Measurements from ENCODE around the gene MAB21L3. TPM values are rescaled to one million over a fixed set of nuclear protein-coding genes. Genes with fewer than 3 reads are reported as not detected.
"Not testable (repeated sequence)": the region's sequence is repeated elsewhere in the genome, so short reads cannot be mapped to it uniquely, and the experiment has no call there.

The MAB21L3 gene
- total RNA-seq, 1 experiment from 2014 or later: not detected

DNA sequence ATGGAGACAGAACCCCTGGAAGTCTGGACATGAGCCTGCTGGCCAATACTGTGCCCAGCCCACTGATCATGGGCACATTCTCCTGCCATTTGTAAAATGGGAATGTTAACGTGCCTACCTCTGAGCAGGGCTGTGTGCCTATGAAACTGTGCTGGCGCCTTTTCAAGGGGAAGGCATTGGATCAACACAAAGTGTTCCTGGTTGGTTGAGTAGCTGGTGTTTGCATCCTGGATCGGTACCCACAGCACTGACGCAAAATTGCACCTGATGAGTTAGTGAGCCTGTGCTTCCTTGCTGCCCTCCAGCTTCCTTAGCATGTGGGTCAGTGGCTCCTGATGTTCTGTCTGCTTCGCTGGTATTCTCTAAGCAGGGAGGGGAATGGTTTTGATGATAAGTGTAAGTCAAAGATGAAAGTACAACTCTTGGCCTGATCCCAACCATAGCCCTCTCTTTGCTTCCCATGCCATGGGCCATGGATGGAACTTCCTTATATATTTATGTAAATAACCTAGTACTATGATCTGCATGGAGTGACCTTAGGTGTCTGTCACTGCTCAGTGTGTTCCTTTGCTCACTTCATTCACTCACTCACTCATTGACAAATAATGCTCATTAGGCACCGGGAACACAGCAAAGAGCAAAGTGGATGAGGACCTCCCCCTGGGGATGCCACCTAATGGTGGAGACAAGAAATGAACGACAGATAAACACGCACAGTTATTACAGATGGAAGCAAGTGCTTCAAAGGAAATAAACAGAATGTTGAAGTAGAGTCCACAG lies 22.7 kb downstream of the MAB21L3 start:
- Histone ChIP-seq H3K27ac (no peak overlapping the region), H3K36me3 (no peaks in the 10 kb centered on the region), H3K4me3 (no peak overlapping the region), H3K27me3 (replicated peaks) (no peaks in the 10 kb centered on the region), H3K4me1 (replicated peaks) (peaks cover 3% of the 10 kb centered on the region; the same call in 1 of the 2 replicates), H3K9me3 (replicated peaks) (no peaks in the 10 kb centered on the region)
- DNase-seq (ENCODE audit: low read depth in 1 of 2, low spot score in 2 of 2): no peak

GRCh38 chr1:116134476-116134773 lies 23.2 kb downstream of the MAB21L3 start:
- no peak for DNase-seq (ENCODE audit: low read depth in 1 of 2, low spot score in 2 of 2)
- H3K27me3 ChIP-seq (replicated peaks): no peaks in the 10 kb centered on the region
- no peaks in the 10 kb centered on the region for H3K36me3 ChIP-seq

GRCh38 chr1:116138277-116138792 lies 27.1 kb downstream of the MAB21L3 start:
- no peak for DNase-seq (ENCODE audit: low read depth in 1 of 2, low spot score in 2 of 2)
- Histone ChIP-seq H3K4me1 (replicated peaks) (peaks cover 4% of the 10 kb centered on the region; the same call in 1 of the 2 replicates), H3K4me3 (no peak overlapping the region), H3K27me3 (replicated peaks) (no peaks in the 10 kb centered on the region; the same call in 1 of the 2 replicates), H3K36me3 (no peaks in the 10 kb centered on the region), H3K27ac (no peak overlapping the region), H3K9me3 (replicated peaks) (no peaks in the 10 kb centered on the region)

More at GRCh38 chr1:116134476-116134773, 23.2 kb downstream of the MAB21L3 start:
- Histone ChIP-seq H3K27ac (no peak overlapping the region), H3K4me1 (replicated peaks) (peaks cover 4% of the 10 kb centered on the region; the same call in 1 of the 2 replicates), H3K4me3 (no peak overlapping the region), H3K9me3 (replicated peaks) (no peaks in the 10 kb centered on the region)

DNA sequence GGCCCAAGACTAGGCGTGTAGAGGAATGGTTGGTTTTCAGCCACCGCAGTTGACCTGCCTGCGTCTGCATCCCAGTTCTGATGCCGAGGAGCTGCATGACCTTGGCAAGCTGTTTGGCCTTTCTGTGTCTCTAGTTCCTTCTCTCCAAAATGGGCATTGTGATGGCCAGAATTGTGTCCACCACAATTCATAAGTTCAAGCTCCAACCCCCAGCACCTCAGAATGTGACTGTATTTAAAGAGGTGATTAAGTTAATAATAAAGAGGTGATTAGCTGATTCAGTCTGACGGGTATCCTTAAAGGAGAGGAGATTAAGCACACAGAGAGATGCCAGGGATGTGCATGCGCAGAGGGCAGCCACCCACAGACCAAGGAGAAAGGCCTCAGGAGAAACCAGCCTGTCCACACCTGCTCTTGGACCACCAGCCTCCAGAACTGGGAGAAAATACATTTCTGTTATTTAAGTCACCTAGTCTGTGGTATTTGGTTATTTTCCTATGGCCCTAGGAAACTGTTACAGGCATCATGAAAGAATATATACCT lies 28.5 kb downstream of the MAB21L3 start:
- Histone ChIP-seq H3K4me3 (no peak overlapping the region), H3K9me3 (replicated peaks) (no peaks in the 10 kb centered on the region), H3K36me3 (no peaks in the 10 kb centered on the region), H3K27me3 (replicated peaks) (no peaks in the 10 kb centered on the region; the same call in 1 of the 2 replicates), H3K4me1 (replicated peaks) (peaks cover 4% of the 10 kb centered on the region; the same call in 1 of the 2 replicates), H3K27ac (no peak overlapping the region)
- no peak for DNase-seq (ENCODE audit: low read depth in 1 of 2, low spot score in 2 of 2)

- no peak overlapping the region for H3K4me3 ChIP-seq
- DNase-seq (ENCODE audit: low read depth in 1 of 2, low spot score in 2 of 2): no peak
- no peaks in the 10 kb centered on the region for H3K36me3 ChIP-seq
- no peaks in the 10 kb centered on the region for H3K9me3 ChIP-seq (replicated peaks)
- H3K27me3 ChIP-seq (replicated peaks): no peaks in the 10 kb centered on the region; the same call in 1 of the 2 replicates
- no peak overlapping the region for H3K27ac ChIP-seq
- no peaks in the 10 kb centered on the region for H3K4me1 ChIP-seq (replicated peaks)
Observed at GRCh38 chr1:116144151-116144550, 33.0 kb downstream of the MAB21L3 start.

GRCh38 chr1:116146447-116147113 lies 35.4 kb downstream of the MAB21L3 start:
- H3K9me3 ChIP-seq (replicated peaks); H3K36me3 ChIP-seq; H3K27ac ChIP-seq; H3K4me3 ChIP-seq; H3K27me3 ChIP-seq (replicated peaks); DNase-seq (ENCODE audit: low read depth in 1 of 2, low spot score in 2 of 2); H3K4me1 ChIP-seq (replicated peaks): not testable (repeated sequence)

DNA sequence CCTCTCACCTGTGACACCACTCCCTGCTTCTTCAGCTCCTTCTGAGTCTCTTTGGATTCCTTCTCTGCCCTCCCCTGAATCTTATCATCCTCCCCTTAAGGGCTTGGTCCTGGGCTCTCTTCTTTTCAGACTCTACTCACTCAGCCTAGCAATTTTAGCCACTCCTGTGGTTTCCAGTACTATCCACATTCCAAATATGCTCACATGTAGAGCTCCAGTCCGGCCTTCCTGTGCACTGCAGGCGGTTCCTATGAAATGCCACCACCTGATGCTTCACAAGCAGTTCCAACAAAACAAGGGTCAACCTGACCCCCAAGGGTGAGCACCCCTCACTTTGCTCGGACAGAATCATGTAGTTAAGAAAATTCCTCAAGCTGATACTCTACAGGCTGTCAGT lies 35.9 kb downstream of the MAB21L3 start:
- Histone ChIP-seq H3K9me3 (replicated peaks) (no peaks in the 10 kb centered on the region), H3K27ac (no peak overlapping the region), H3K36me3 (no peaks in the 10 kb centered on the region), H3K4me1 (replicated peaks) (peaks cover 5% of the 10 kb centered on the region), H3K27me3 (replicated peaks) (no peaks in the 10 kb centered on the region; the same call in 1 of the 2 replicates), H3K4me3 (no peak overlapping the region)
- DNase-seq (ENCODE audit: low read depth in 1 of 2, low spot score in 2 of 2): no peak

GRCh38 chr1:116147972-116148371 lies 36.8 kb downstream of the MAB21L3 start:
- Histone ChIP-seq H3K4me3 (no peak overlapping the region), H3K9me3 (replicated peaks) (no peaks in the 10 kb centered on the region), H3K27ac (no peak overlapping the region), H3K27me3 (replicated peaks) (no peaks in the 10 kb centered on the region), H3K36me3 (no peaks in the 10 kb centered on the region), H3K4me1 (replicated peaks) (peaks cover 7% of the 10 kb centered on the region)
- no peak for DNase-seq (ENCODE audit: low read depth in 1 of 2, low spot score in 2 of 2)

GRCh38 chr1:116148967-116149366 lies 37.8 kb downstream of the MAB21L3 start:
- Histone ChIP-seq H3K4me3 (no peak overlapping the region), H3K27me3 (replicated peaks) (no peaks in the 10 kb centered on the region), H3K4me1 (replicated peaks) (peaks cover 7% of the 10 kb centered on the region), H3K27ac (no peak overlapping the region), H3K36me3 (no peaks in the 10 kb centered on the region), H3K9me3 (replicated peaks) (no peaks in the 10 kb centered on the region)
- DNase-seq (ENCODE audit: low read depth in 1 of 2, low spot score in 2 of 2): no peak

GRCh38 chr1:116150368-116150767 lies 39.2 kb downstream of the MAB21L3 start:
- H3K9me3 ChIP-seq (replicated peaks): no peaks in the 10 kb centered on the region
- H3K27ac ChIP-seq: no peak overlapping the region
- H3K27me3 ChIP-seq (replicated peaks): no peaks in the 10 kb centered on the region
- no peaks in the 10 kb centered on the region for H3K36me3 ChIP-seq
- H3K4me3 ChIP-seq: no peak overlapping the region
- DNase-seq (ENCODE audit: low read depth in 1 of 2, low spot score in 2 of 2): no peak
- peaks cover 7% of the 10 kb centered on the region for H3K4me1 ChIP-seq (replicated peaks)

- no peaks in the 10 kb centered on the region for H3K9me3 ChIP-seq (replicated peaks)
- peak overlapping the region; percentile 30 for H3K4me3 ChIP-seq
- no peaks in the 10 kb centered on the region for H3K36me3 ChIP-seq
- DNase-seq (ENCODE audit: low read depth in 1 of 2, low spot score in 2 of 2): peak; percentile 68 to 70
- no peak overlapping the region for H3K27ac ChIP-seq
- peaks cover 7% of the 10 kb centered on the region for H3K4me1 ChIP-seq (replicated peaks)
- H3K27me3 ChIP-seq (replicated peaks): no peaks in the 10 kb centered on the region; the same call in 1 of the 2 replicates
Observed at GRCh38 chr1:116151739-116152576, 40.8 kb downstream of the MAB21L3 start.

DNA sequence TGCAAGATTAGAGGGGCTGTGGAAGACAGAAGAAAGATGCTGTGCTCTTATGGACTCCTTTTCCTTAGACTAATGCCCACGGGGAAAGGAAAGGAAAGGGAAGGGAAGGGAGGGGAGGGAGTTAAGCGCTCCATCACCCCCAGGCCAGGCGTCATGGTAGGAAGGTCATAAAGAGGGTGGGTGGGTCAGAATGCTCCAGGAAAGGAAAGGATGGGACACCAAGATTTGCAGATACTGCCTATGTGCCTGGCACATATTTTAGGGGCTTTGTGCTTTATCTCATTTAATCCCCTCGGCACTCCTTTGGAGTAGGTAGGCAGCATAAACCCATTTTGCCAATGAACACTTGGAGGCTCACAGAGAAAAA lies 41.4 kb downstream of the MAB21L3 start:
- DNase-seq (ENCODE audit: low read depth in 1 of 2, low spot score in 2 of 2): no peak
- no peak overlapping the region for H3K27ac ChIP-seq

DNA sequence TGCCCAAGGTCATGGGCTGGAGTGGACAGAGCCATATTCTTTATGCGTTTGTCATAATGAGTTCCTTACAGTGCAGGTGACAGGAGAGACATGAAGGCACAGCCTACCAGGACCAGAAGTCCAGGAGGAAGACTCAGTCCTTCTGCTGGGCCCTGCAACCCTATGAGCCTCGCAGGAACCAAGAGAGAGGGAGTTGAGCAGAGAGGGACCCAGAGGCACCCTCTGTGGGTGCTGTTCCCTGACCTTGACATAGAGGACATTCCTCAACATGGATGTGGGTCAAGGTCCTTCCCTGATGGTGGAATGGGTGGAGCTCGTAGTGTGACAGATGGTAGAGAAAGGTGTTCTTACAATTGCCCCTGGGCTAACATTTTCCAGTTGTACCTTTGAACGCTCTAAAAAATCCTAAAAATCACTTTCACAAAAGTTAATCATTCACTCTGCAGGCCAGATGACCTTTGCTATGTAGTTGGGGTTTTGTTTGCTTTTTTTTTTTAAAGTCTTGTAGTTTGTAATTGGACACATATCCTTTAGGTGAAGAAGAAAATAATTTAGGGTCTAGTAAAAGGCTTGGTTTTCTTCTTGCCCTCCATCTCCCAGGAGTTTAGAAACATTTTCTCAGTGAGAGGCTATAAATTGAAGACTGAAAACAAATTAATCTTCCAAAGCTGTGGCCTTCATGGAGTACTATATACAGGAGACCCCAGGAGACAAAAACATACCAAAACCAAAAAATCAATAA lies 41.9 kb downstream of the MAB21L3 start:
- no peak overlapping the region for H3K4me3 ChIP-seq

More for the DNA sequence above, 41.4 kb downstream of the MAB21L3 start:
- H3K4me1 ChIP-seq (replicated peaks): peaks cover 7% of the 10 kb centered on the region
- H3K27me3 ChIP-seq (replicated peaks): no peaks in the 10 kb centered on the region; the same call in 1 of the 2 replicates
- no peaks in the 10 kb centered on the region for H3K36me3 ChIP-seq
- peak overlapping the region; percentile 30 for H3K4me3 ChIP-seq
- H3K9me3 ChIP-seq (replicated peaks): no peaks in the 10 kb centered on the region

More for the DNA sequence above, 41.9 kb downstream of the MAB21L3 start:
- Histone ChIP-seq H3K9me3 (replicated peaks) (no peaks in the 10 kb centered on the region), H3K27me3 (replicated peaks) (no peaks in the 10 kb centered on the region; the same call in 1 of the 2 replicates), H3K36me3 (no peaks in the 10 kb centered on the region), H3K4me1 (replicated peaks) (peaks cover 7% of the 10 kb centered on the region), H3K27ac (no peak overlapping the region)
- DNase-seq (ENCODE audit: low read depth in 1 of 2, low spot score in 2 of 2): no peak

All from SJSA1 (cell line).